Epithelial cell of prostate (primary cell): ENCODE data around the gene CRIP2.
A peak's percentile ranks its signal among the peaks of the same experiment; 100 is the strongest.

Experiments
- DNase-seq: peaks from one replicate; pipeline ENCODE4 v3.0.0-alpha.2; 2011; ENCODE audit warnings: low read depth, low spot score
- H3K27ac ChIP-seq: fragments of 450-650 bp; 2 replicates; pipeline ENCODE4 v1.5.1; 2017; ENCODE audit warnings: mild to moderate bottlenecking

Gene CRIP2

GRCh38 chr14:105460116-105460515, 14.5 kb upstream of the CRIP2 start:
- no peak for DNase-seq
- H3K27ac ChIP-seq: no peak overlapping the region

GRCh38 chr14:105460616-105461015, 14.0 kb upstream of the CRIP2 start:
- DNase-seq: no peak
- H3K27ac ChIP-seq: no peak overlapping the region

- no peak overlapping the region for H3K27ac ChIP-seq
- DNase-seq: no peak
Observed at GRCh38 chr14:105461903-105462302, 12.7 kb upstream of the CRIP2 start.

- DNase-seq: no peak
- H3K27ac ChIP-seq: no peak overlapping the region
Observed at GRCh38 chr14:105464501-105464900, 10.1 kb upstream of the CRIP2 start.

GRCh38 chr14:105465209-105466031, 9.2 kb upstream of the CRIP2 start:
- no peak for DNase-seq
- H3K27ac ChIP-seq: no peak overlapping the region

- DNase-seq: no peak
- H3K27ac ChIP-seq: no peak overlapping the region
Observed at GRCh38 chr14:105466531-105467248, 7.9 kb upstream of the CRIP2 start.

- DNase-seq: no peak
- no peak overlapping the region for H3K27ac ChIP-seq
Observed at GRCh38 chr14:105467249-105467941, 7.2 kb upstream of the CRIP2 start.

GRCh38 chr14:105467942-105468471, 6.6 kb upstream of the CRIP2 start:
- DNase-seq: no peak

GRCh38 chr14:105468621-105469241, 5.9 kb upstream of the CRIP2 start:
- no peak for DNase-seq
- H3K27ac ChIP-seq: no peak overlapping the region

More at GRCh38 chr14:105467942-105468471, 6.6 kb upstream of the CRIP2 start:
- no peak overlapping the region for H3K27ac ChIP-seq

GRCh38 chr14:105469456-105470349, 4.9 kb upstream of the CRIP2 start:
- no peak overlapping the region for H3K27ac ChIP-seq
- no peak for DNase-seq

- DNase-seq: no peak
- H3K27ac ChIP-seq: no peak overlapping the region
Observed at GRCh38 chr14:105470350-105471296, 4.0 kb upstream of the CRIP2 start.

- no peak for DNase-seq
- H3K27ac ChIP-seq: no peak overlapping the region
Observed at GRCh38 chr14:105471297-105471821, 3.3 kb upstream of the CRIP2 start.

- DNase-seq: no peak
Observed at GRCh38 chr14:105471823-105472485, 2.7 kb upstream of the CRIP2 start.

GRCh38 chr14:105472486-105472991, 2.1 kb upstream of the CRIP2 start:
- no peak for DNase-seq
- H3K27ac ChIP-seq: no peak overlapping the region

More at GRCh38 chr14:105471823-105472485, 2.7 kb upstream of the CRIP2 start:
- H3K27ac ChIP-seq: no peak overlapping the region

GRCh38 chr14:105473033-105473676, 1.5 kb upstream of the CRIP2 start:
- DNase-seq: no peak
- no peak overlapping the region for H3K27ac ChIP-seq

GRCh38 chr14:105473677-105474482, 741 bp upstream of the CRIP2 start:
- peak overlapping the region; percentile 36 for H3K27ac ChIP-seq
- peak; percentile 24 for DNase-seq
